Measurements from ENCODE around the gene USP26.

GRCh38 chrX:133042260-133042659, 54.6 kb downstream of the USP26 start:
- TF ChIP-seq CTCF (IDR thresholded peaks at IDR 0.05; ENCODE audit: low read depth, low read length) (no peak), POLR2A (IDR thresholded peaks at IDR 0.05; ENCODE audit: extremely low read depth, insufficient read length) (no peak), MAX (IDR thresholded peaks at IDR 0.05; ENCODE audit: low read depth, low read length) (no peak), MYC (IDR thresholded peaks at IDR 0.05; ENCODE audit: low read depth, low read length) (no peak)

Data from NB4 (cell line).